K562 (cell line): ENCODE data around the gene GPR176.

Source experiments
- BCOR ChIP-seq: fragments of 450-650 bp; IDR thresholded peaks from 2 replicates; pipeline ENCODE4 v1.6.1; 2016
- CTCF ChIP-seq, 3 experiments: IDR thresholded peaks in 2 of 3; conservative IDR thresholded peaks in 1 of 3; 2 replicates each; pipeline ENCODE4 v1.5.1; 2011 to 2012; ENCODE audit warnings: low read length in 3 of 3, mild to moderate bottlenecking in 3 of 3, control low read depth in 2 of 3, improper control_type of control experiment in 1 of 3, inconsistent platforms in 1 of 3, low read depth in 1 of 3, mixed read lengths in 1 of 3, moderate library complexity in 1 of 3; ENCODE audit not compliant: insufficient read depth in 2 of 3
- ELF1 ChIP-seq: fragments of 200-800 bp; sonication (Bioruptor generic); IDR thresholded peaks from 2 replicates; pipeline ENCODE4 v1.6.1; 2016; ENCODE audit warnings: missing genetic modification characterization, missing compliant biosample characterization

GRCh38 chr15:39843565-39843964, 76.5 kb downstream of the GPR176 start:
- TF ChIP-seq ELF1 (tag) (no peak), BCOR (no peak), CTCF (IDR thresholded peaks at IDR 0.05 in 2 of 3, conservative IDR thresholded peaks at IDR 0.05 in 1 of 3; ENCODE audit: insufficient read depth in 2 of 3, low read depth in 1 of 3, low read length in 3 of 3) (no peak)
